Body of pancreas (tissue), 4 donors: Measurements from ENCODE around the gene THTPA.

Experiments used
- CTCF ChIP-seq, 7 experiments: fragments of 450-650 bp in 4 of 7; fragments of 200-600 bp in 3 of 7; sonication (generic) in 3 of 7; IDR thresholded peaks; one replicate each; pipeline ENCODE4 v1.5.1; 2016 to 2019; ENCODE audit warnings: antibody characterized with exemption in 7 of 7
- POLR2A ChIP-seq, 3 donors: fragments of 450-650 bp; IDR thresholded peaks; one replicate each; pipeline ENCODE4 v1.6.1; 2016; ENCODE audit warnings: antibody characterized with exemption in 3 of 3, mild to moderate bottlenecking in 2 of 3

- TF ChIP-seq CTCF (IDR thresholded peaks at IDR 0.05) (no peak), POLR2A (IDR thresholded peaks at IDR 0.05) (no peak)
These were observed 17.3 kb upstream of the THTPA start for GRCh38 chr14:23538785-23539184.
